Smooth muscle cell of the pulmonary artery (primary cell): ENCODE measurements around the gene SQOR. TPM values are rescaled to one million over a fixed set of nuclear protein-coding genes. Genes with fewer than 3 reads are reported as not detected.

Experiments used
- total RNA-seq: library from RNA; depleted of rRNA; stranded (reverse); fragments of >200 nt; gene quantifications from 2 replicates; pipeline ENCODE4 v1.2.3, GENCODE V29; 2014

The SQOR gene
- 50.1 and 69.2 TPM in 2 replicates for total RNA-seq

GRCh38 chr15:45634432-45635190, at the start of gene SQOR:
SQOR (plus strand) TSS chr15:45635029; CDS start chr15:45658924, 23,895 bp downstream.

DNA sequence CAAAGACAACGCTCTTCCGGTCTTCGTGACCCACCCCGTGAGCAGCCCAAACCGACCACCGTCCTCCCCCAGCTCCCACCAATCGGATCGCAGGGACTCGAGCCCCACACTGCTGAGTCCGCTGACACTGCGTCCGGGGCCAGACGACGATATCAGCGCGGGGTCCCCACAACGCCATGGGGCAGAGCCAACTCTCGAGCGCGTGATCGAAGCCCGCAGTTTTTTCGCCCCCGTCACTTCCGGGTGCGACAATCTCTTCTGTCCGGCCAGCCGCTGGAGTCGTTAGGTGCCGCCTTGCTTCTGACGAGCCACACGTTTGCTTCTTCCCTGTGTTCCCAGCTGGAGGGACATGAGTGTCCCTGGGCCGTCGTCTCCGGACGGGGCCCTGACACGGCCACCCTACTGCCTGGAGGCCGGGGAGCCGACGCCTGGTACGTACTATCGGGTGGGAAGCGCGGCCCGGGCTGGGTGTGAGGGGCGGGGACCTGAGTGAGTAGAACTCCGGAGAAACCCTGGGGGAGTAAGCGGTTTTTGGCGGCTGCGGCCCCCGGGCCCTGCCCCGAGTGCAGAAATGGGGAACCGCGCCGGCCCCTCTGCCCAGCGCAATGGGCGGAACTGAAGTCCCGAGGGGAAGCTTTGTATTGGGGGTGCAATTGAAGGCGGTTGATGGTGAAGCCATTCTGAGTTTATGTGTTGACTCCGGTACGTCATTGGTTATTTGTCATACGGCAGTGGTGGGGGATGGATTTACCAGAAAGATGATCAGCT, 47.5 kb upstream of the SQOR start, which contains the start of gene BLOC1S6:
Gene BLOC1S6, plus strand, starts transcription at position 285 of the 768 bp plus-strand sequence. Its CDS starts 65 bp downstream, at position 350.

Other genes starting within 250 kb of the SQOR start
- gene SLC30A4, start 112.3 kb upstream of the SQOR start, total RNA-seq, result 17.2 and 19.4 TPM in 2 replicates
- gene BLOC1S6, start 47.6 kb upstream of the SQOR start, total RNA-seq, result 67.8 and 98.5 TPM in 2 replicates